Camera-type eye (tissue), 1 donor: ENCODE results near the gene ARHGEF17. TPM values are rescaled to one million over a fixed set of nuclear protein-coding genes. Genes with fewer than 3 reads are reported as not detected.

Experiments used
- total RNA-seq: library from RNA; depleted of rRNA; stranded (reverse); fragments of >200 nt; gene quantifications from one replicate; pipeline ENCODE4 v1.2.3, GENCODE V29; 2014

The ARHGEF17 gene
- total RNA-seq: 60.8 TPM

GRCh38 chr11:73308003-73308960 lies at the start of gene ARHGEF17:
ARHGEF17 (plus strand) TSS chr11:73308276; CDS start chr11:73308639, 363 bp downstream.

GRCh38 chr11:73271936-73272679 lies 36.0 kb upstream of the ARHGEF17 start, which contains the start of gene P2RY6:
P2RY6 (plus strand) TSS chr11:73272338; CDS start chr11:73296519, 24,181 bp downstream.

GRCh38 chr11:73376160-73376802 lies 68.2 kb downstream of the ARHGEF17 start, which contains the start of gene RELT:
RELT (plus strand) TSS chr11:73376399; CDS start chr11:73389137, 12,738 bp downstream.

Other genes with a start within 250 kb of the ARHGEF17 start
- gene FCHSD2, start 166.0 kb upstream of the ARHGEF17 start, total RNA-seq: 46.3 TPM
- gene P2RY2, start 90.0 kb upstream of the ARHGEF17 start, total RNA-seq: 3.8 TPM
- 0.44 TPM for gene P2RY6, start 35.9 kb upstream of the ARHGEF17 start, total RNA-seq
- gene RELT, start 68.1 kb downstream of the ARHGEF17 start, total RNA-seq: 3.7 TPM